Astrocyte (in vitro differentiated cells and primary cell): Measurements from ENCODE around the gene HDAC10. TPM values are rescaled to one million over a fixed set of nuclear protein-coding genes. Genes with fewer than 3 reads are reported as not detected.
A peak's percentile ranks its signal among the peaks of the same experiment; 100 is the strongest.

Experiments
- DNase-seq: peaks from one replicate; pipeline ENCODE4 v3.0.0-alpha.2; 2010; ENCODE audit warnings: low read depth
- FAIRE-seq: peaks from 2 replicates; lab custom pipeline; 2011; peaks lifted over from hg19 to GRCh38; lab: Jason Lieb, UNC
- H2AFZ ChIP-seq: 2 replicates; pipeline ENCODE4 v1.6.0; 2012; ENCODE audit warnings: low read depth, low read length, inconsistent platforms
- H3K27ac ChIP-seq: 2 replicates; pipeline ENCODE4 v1.5.1; 2011; ENCODE audit warnings: low read depth, low read length, inconsistent platforms
- H3K27me3 ChIP-seq: 2 replicates; pipeline ENCODE4 v1.6.0; 2011; ENCODE audit warnings: low read length, inconsistent platforms; ENCODE audit not compliant: insufficient read depth
- H3K36me3 ChIP-seq: 2 replicates; pipeline ENCODE4 v1.5.1; 2011; ENCODE audit warnings: low read length, inconsistent platforms; ENCODE audit not compliant: insufficient read depth
- H3K4me1 ChIP-seq: 2 replicates; pipeline ENCODE4 v1.5.1; 2011; ENCODE audit warnings: low read length, inconsistent platforms; ENCODE audit not compliant: insufficient read depth
- H3K4me2 ChIP-seq: 2 replicates; pipeline ENCODE4 v1.6.0; 2012; ENCODE audit warnings: low read length, inconsistent platforms
- H3K4me3 ChIP-seq: 2 replicates; pipeline ENCODE4 v1.5.1; 2011; ENCODE audit warnings: low read depth, mild to moderate bottlenecking, low read length, inconsistent platforms; ENCODE audit not compliant: insufficient read depth
- H3K79me2 ChIP-seq: 2 replicates; pipeline ENCODE4 v1.6.0; 2012; ENCODE audit warnings: mild to moderate bottlenecking, low read length, inconsistent platforms; ENCODE audit not compliant: insufficient read depth
- H3K9ac ChIP-seq: 2 replicates; pipeline ENCODE4 v1.6.0; 2012; ENCODE audit warnings: mild to moderate bottlenecking, low read length, inconsistent platforms
- H3K9me3 ChIP-seq: 2 replicates; pipeline ENCODE4 v1.5.1; 2012; ENCODE audit warnings: low read depth, mild to moderate bottlenecking, low read length, inconsistent platforms; ENCODE audit not compliant: insufficient read depth
- H4K20me1 ChIP-seq: 2 replicates; pipeline ENCODE4 v1.6.0; 2012; ENCODE audit warnings: low read length, inconsistent platforms; ENCODE audit not compliant: insufficient read depth
- H3K27ac Mint-ChIP-seq: one replicate; pipeline ENCODE4 v1.8.0; 2021; ENCODE audit warnings: mild to moderate bottlenecking, mixed read lengths; ENCODE audit not compliant: unreplicated experiment
- H3K27me3 Mint-ChIP-seq: one replicate; pipeline ENCODE4 v1.8.0; 2021; ENCODE audit warnings: low read depth, mixed read lengths; ENCODE audit not compliant: unreplicated experiment
- H3K36me3 Mint-ChIP-seq: one replicate; pipeline ENCODE4 v1.8.0; 2021; ENCODE audit warnings: low read depth, mixed read lengths; ENCODE audit not compliant: unreplicated experiment
- H3K4me1 Mint-ChIP-seq: one replicate; pipeline ENCODE4 v1.8.0; 2021; ENCODE audit warnings: low read depth, mixed read lengths; ENCODE audit not compliant: unreplicated experiment
- H3K4me3 Mint-ChIP-seq: one replicate; pipeline ENCODE4 v1.8.0; 2021; ENCODE audit warnings: mild to moderate bottlenecking, moderate library complexity, mixed read lengths; ENCODE audit not compliant: unreplicated experiment
- H3K9me3 Mint-ChIP-seq: one replicate; pipeline ENCODE4 v1.8.0; 2021; ENCODE audit warnings: mild to moderate bottlenecking, mixed read lengths; ENCODE audit not compliant: unreplicated experiment
- CTCF ChIP-seq: IDR thresholded peaks from 2 replicates; pipeline ENCODE4 v1.5.1; 2011; ENCODE audit warnings: low read depth, mild to moderate bottlenecking, inconsistent platforms, low read length, moderate library complexity; ENCODE audit not compliant: insufficient read depth
- EZH2 ChIP-seq: IDR thresholded peaks from 2 replicates; pipeline ENCODE4 v1.6.1; 2012; ENCODE audit warnings: mild to moderate bottlenecking, low read length, inconsistent platforms; ENCODE audit not compliant: insufficient read depth
- total RNA-seq: library from RNA; stranded (reverse); gene quantifications from 2 replicates; pipeline ENCODE4 v1.2.1, GENCODE V29; 2021

The HDAC10 gene
- total RNA-seq, 1 donor from 2014 or later: 46.5 TPM

- FAIRE-seq: no peak
- peaks cover 2% of the 10 kb centered on the region for H3K36me3 Mint-ChIP-seq
- H3K27ac ChIP-seq: no peak overlapping the region
- H2AFZ ChIP-seq: no peak overlapping the region
- no peak overlapping the region for H3K27ac Mint-ChIP-seq
- H3K9me3 Mint-ChIP-seq: no peaks in the 10 kb centered on the region
- H3K4me2 ChIP-seq: peak overlapping the region; percentile 66
- H3K27me3 Mint-ChIP-seq: no peaks in the 10 kb centered on the region
- H3K79me2 ChIP-seq: peaks cover 21% of the 10 kb centered on the region
- peaks cover 12% of the 10 kb centered on the region for H3K36me3 ChIP-seq
- H3K4me1 Mint-ChIP-seq: peaks cover 2% of the 10 kb centered on the region
- H3K27me3 ChIP-seq: no peaks in the 10 kb centered on the region
- no peak for TF ChIP-seq CTCF
- no peak for TF ChIP-seq EZH2
- peaks cover 14% of the 10 kb centered on the region for H3K4me1 ChIP-seq
- H3K4me3 Mint-ChIP-seq: no peak overlapping the region
- DNase-seq: no peak
- no peak overlapping the region for H3K9ac ChIP-seq
- peaks cover 41% of the 10 kb centered on the region for H4K20me1 ChIP-seq
- H3K9me3 ChIP-seq: no peaks in the 10 kb centered on the region
- no peak overlapping the region for H3K4me3 ChIP-seq
Observed at GRCh38 chr22:50281957-50282356, 30.9 kb upstream of the HDAC10 start.

GRCh38 chr22:50281384-50281760, 30.3 kb upstream of the HDAC10 start:
- Histone ChIP-seq H2AFZ (no peak overlapping the region), H3K36me3 (peaks cover 12% of the 10 kb centered on the region), H3K9me3 (no peaks in the 10 kb centered on the region), H4K20me1 (peaks cover 41% of the 10 kb centered on the region), H3K79me2 (peaks cover 17% of the 10 kb centered on the region), H3K4me3 (no peak overlapping the region), H3K9ac (no peak overlapping the region), H3K4me2 (no peak overlapping the region), H3K27ac (no peak overlapping the region), H3K27me3 (no peaks in the 10 kb centered on the region), H3K4me1 (peaks cover 14% of the 10 kb centered on the region)
- Mint-ChIP-seq H3K9me3 (no peaks in the 10 kb centered on the region), H3K36me3 (peaks cover 2% of the 10 kb centered on the region), H3K27me3 (no peaks in the 10 kb centered on the region), H3K4me3 (no peak overlapping the region), H3K27ac (no peak overlapping the region), H3K4me1 (peaks cover 2% of the 10 kb centered on the region)
- no peak for DNase-seq
- TF ChIP-seq CTCF (no peak), EZH2 (no peak)
- FAIRE-seq: no peak

- Mint-ChIP-seq H3K4me1 (peaks cover 2% of the 10 kb centered on the region), H3K36me3 (peaks cover 2% of the 10 kb centered on the region), H3K9me3 (no peaks in the 10 kb centered on the region), H3K4me3 (no peak overlapping the region), H3K27ac (no peak overlapping the region), H3K27me3 (no peaks in the 10 kb centered on the region)
- no peak overlapping the region for H2AFZ ChIP-seq
- TF ChIP-seq EZH2 (no peak), CTCF (no peak)
- no peak overlapping the region for H3K27ac ChIP-seq
- peaks cover 12% of the 10 kb centered on the region for H3K36me3 ChIP-seq
- peaks cover 14% of the 10 kb centered on the region for H3K4me1 ChIP-seq
- H3K27me3 ChIP-seq: no peaks in the 10 kb centered on the region
- H3K9ac ChIP-seq: no peak overlapping the region
- no peak for FAIRE-seq
- no peaks in the 10 kb centered on the region for H3K9me3 ChIP-seq
- peaks cover 40% of the 10 kb centered on the region for H4K20me1 ChIP-seq
- H3K4me3 ChIP-seq: no peak overlapping the region
- H3K79me2 ChIP-seq: peaks cover 12% of the 10 kb centered on the region
- no peak for DNase-seq
- no peak overlapping the region for H3K4me2 ChIP-seq
Observed at GRCh38 chr22:50280708-50281383, 29.8 kb upstream of the HDAC10 start.
